Stimulated activated naive CD8-positive, alpha-beta T cell treated with anti-CD3 and anti-CD28 coated beads, Interleukin-15, amount 100 ng/mL, for 72 hours (primary cell): ENCODE measurements around the gene DCAF6.

Experiments used
- ATAC-seq: fragments of 150-1000 bp; cut with Tn5 transposase; 2 replicates; pipeline ENCODE4 v1.10.0; 2021; ENCODE audit warnings: mild to moderate bottlenecking, moderate library complexity
- DNase-seq, 2 donors: peaks; one replicate each; pipeline ENCODE4 v3.0.0; 2021 to 2022
- H3K27ac Mint-ChIP-seq, 2 donors: one replicate each; pipeline ENCODE4 v1.8.0; 2022; ENCODE audit warnings: mild to moderate bottlenecking in 2 of 2, mixed read lengths in 2 of 2, moderate library complexity in 2 of 2
- H3K27me3 Mint-ChIP-seq: one replicate; pipeline ENCODE4 v1.8.0; 2022; ENCODE audit warnings: mixed read lengths
- H3K4me1 Mint-ChIP-seq: one replicate; pipeline ENCODE4 v1.8.0; 2022; ENCODE audit warnings: mild to moderate bottlenecking, mixed read lengths
- H3K4me3 Mint-ChIP-seq, 2 donors: one replicate each; pipeline ENCODE4 v1.8.0; 2022; ENCODE audit warnings: mild to moderate bottlenecking in 2 of 2, mixed read lengths in 2 of 2, moderate library complexity in 1 of 2
- H3K9me3 Mint-ChIP-seq, 2 donors: one replicate each; pipeline ENCODE4 v1.8.0; 2022; ENCODE audit warnings: mixed read lengths in 2 of 2

The DCAF6 gene

DNA sequence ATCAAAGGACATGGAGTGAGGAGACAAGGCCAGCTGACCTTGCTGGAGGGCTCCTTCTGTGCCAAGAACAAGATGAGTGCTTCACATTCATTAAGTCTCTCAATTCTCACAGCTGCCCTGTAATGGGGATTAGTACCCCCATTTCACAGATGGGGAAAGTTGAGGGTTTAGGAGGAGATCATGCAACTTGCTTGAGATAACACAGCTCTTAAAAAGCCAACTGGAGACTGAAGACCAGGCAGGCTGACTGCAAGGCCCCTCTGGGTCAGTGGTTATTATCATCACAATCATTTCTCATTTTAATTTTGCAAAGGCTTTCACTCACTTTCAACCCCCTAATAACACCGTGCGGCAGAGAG is 153.5 kb downstream of the DCAF6 start:
- H3K27me3 Mint-ChIP-seq: peaks cover 9% of the 10 kb centered on the region
- ATAC-seq: no peak
- no peak for DNase-seq
- no peaks in the 10 kb centered on the region for H3K9me3 Mint-ChIP-seq
- H3K4me3 Mint-ChIP-seq: no peak overlapping the region
- no peak overlapping the region for H3K27ac Mint-ChIP-seq
- H3K4me1 Mint-ChIP-seq: peaks cover 2% of the 10 kb centered on the region

DNA sequence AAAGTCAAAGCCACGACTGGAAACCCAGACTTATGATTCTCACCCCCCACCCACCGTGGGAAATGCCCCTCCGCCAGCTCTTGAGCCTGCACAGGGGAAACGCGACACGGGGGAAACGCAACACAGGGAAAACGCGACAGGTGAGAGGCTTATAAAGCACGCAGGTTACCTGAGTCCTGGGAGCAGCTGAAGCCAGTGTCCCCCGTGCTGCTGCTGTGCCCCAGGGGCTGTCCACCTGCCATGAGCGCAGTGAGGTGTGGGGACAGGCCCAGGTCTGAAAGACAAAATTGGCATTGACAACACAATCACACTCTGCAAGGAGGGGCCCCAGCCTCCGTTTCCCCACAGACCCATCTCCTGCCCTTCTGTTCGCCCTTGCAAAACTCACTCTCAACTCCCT is 153.9 kb downstream of the DCAF6 start:
- H3K27me3 Mint-ChIP-seq: peaks cover 9% of the 10 kb centered on the region
- no peaks in the 10 kb centered on the region for H3K9me3 Mint-ChIP-seq
- DNase-seq (no peak), ATAC-seq (no peak)
- no peak overlapping the region for H3K27ac Mint-ChIP-seq
- no peaks in the 10 kb centered on the region for H3K4me1 Mint-ChIP-seq
- no peak overlapping the region for H3K4me3 Mint-ChIP-seq

DNA sequence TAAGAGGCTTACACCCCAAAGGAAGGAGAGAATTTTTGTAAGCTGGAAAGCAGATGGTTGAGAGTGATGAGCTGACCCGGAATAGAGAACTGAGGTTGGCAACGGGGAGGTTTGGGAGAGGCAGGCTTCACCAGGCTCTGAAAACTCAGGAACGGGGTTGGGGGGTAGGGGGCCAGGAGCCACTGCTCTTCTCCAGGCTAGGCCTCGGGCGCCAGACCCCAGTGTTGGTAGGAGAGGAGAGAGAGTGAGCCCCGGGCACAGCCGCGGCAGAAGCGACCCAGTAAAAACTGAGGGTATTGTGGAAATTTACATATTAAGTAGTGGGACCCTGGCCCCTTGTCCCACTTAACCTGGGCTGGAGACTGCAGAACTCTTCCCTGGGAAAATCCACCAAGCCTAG is 154.6 kb downstream of the DCAF6 start:
- Mint-ChIP-seq H3K27ac (no peak overlapping the region), H3K4me3 (no peak overlapping the region), H3K9me3 (no peaks in the 10 kb centered on the region), H3K27me3 (peaks cover 9% of the 10 kb centered on the region), H3K4me1 (no peaks in the 10 kb centered on the region)
- ATAC-seq (no peak), DNase-seq (no peak)

DNA sequence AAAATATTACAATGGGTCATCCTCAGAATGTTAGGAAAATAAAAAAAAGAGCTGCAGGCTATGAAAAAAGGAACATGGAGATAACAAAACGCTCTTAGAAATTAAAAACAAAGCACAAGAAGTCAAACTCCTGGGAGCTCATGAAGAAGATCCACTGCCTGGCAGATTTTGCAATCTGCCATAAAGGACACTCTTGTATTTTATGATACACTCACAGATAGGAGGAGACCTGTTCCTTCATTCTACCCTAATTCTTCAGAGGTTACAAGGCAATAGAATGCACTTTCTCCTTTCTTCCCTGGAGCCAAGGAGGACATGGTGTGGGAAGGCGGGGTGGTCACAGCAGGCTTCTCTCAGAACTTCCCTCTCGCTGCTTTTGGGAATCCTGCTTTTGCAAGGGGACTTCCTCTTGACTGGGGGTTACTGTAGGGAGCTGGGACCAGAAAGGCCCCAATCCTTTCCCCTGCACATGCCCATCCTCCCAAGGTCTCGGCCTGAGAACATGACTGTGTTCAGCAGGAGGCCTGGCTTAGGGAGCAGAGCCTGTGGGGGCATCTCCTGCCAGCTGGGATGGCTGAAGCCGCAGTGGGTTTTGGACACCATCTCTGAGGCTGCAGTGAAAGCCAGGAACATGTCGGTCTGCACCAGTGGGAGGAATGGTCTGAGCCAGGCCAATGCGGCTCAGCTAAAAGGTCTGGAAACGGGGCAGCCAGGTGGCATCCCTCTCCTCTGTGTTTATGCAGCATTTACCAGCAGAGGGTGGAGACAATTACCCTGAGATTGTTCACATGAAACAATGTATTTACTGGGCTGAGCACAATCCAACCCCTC is 155.5 kb downstream of the DCAF6 start:
- Mint-ChIP-seq H3K27me3 (peaks cover 9% of the 10 kb centered on the region), H3K27ac (no peak overlapping the region), H3K4me3 (no peak overlapping the region), H3K9me3 (no peaks in the 10 kb centered on the region), H3K4me1 (no peaks in the 10 kb centered on the region)
- ATAC-seq (no peak), DNase-seq (no peak)

DNA sequence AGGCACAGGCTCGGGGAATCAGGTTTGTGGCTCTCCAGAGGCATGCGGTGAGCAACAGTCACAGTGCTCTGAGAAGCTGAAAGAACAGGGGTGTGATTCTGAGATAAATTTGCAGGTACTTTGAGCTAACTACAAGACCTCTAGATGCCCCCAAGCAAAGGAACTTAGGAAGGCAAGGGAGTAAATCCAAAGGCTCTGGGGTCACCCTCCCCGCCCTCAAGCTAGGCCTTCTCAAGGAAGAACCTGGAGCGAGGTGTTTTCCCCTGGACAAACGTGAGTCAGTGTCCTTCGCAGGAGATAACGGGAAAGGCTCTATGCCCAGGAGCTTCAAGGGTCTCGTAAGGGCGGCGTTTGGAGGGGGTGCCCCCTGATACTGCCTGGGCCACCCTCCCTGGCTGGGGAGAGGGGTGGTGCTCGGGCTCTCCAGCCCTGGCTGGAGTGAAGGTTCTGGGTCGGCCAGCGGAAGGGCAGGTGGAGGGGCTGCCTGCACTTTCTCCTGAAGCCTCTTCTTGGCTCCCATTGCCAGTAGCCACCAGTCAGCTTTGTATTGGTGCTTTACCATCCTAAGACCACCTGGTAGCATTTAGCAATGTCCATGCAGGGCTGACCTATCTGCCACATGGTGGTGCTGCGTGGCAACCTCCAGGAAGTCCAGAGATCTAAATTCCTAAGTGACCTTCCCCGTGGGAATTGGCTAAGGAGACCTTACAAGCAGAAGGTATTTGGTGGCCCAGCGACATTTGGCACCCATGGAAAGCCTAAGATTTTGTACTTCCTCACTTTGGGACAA is 156.3 kb downstream of the DCAF6 start:
- no peaks in the 10 kb centered on the region for H3K4me1 Mint-ChIP-seq
- no peak overlapping the region for H3K27ac Mint-ChIP-seq
- H3K9me3 Mint-ChIP-seq: no peaks in the 10 kb centered on the region
- ATAC-seq (no peak), DNase-seq (no peak)
- H3K27me3 Mint-ChIP-seq: peaks cover 9% of the 10 kb centered on the region
- H3K4me3 Mint-ChIP-seq: no peak overlapping the region

DNA sequence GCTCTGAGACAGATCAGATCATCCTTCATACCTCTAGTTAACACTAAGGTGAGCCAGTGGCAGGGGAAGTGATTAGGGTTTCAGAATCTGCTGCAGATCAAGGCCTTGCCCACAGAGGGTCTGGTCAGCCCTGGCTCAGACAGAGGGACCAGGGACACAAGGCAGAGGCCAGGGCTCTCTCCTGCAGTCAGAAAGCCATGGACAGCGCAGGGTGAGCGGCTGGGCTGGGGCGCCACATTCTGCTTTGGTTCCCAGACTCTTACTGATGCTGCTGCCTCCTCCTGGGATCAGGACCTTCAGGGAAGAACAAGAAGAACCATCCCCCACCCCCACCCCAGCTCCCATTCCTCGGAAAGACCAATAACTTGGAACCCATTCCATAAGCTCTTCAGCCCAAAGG is 157.1 kb downstream of the DCAF6 start:
- ATAC-seq (no peak), DNase-seq (no peak)
- peaks cover 9% of the 10 kb centered on the region for H3K27me3 Mint-ChIP-seq
- H3K27ac Mint-ChIP-seq: no peak overlapping the region
- no peaks in the 10 kb centered on the region for H3K4me1 Mint-ChIP-seq
- H3K4me3 Mint-ChIP-seq: no peak overlapping the region
- H3K9me3 Mint-ChIP-seq: no peaks in the 10 kb centered on the region

DNA sequence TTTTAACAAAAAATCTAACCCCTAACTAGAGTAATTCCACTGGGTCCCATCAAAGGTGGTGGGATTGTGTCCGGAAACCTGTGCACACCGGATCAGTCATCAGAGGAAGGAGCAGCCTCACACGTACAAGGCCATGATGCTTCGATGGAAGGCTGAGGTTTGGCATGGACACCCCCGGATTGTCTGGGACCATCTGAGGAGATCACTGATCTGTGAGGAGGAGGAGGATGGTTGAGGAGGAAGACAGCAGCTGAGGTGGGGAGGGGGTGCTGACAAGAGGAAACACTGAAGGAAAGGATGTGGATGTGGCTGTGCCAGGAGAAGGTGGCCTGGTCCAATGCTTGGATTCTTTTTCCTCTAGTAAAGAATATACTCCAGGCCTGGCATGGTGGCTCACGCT is 159.0 kb downstream of the DCAF6 start:
- H3K4me1 Mint-ChIP-seq: no peaks in the 10 kb centered on the region
- ATAC-seq: no peak
- no peaks in the 10 kb centered on the region for H3K9me3 Mint-ChIP-seq

DNA sequence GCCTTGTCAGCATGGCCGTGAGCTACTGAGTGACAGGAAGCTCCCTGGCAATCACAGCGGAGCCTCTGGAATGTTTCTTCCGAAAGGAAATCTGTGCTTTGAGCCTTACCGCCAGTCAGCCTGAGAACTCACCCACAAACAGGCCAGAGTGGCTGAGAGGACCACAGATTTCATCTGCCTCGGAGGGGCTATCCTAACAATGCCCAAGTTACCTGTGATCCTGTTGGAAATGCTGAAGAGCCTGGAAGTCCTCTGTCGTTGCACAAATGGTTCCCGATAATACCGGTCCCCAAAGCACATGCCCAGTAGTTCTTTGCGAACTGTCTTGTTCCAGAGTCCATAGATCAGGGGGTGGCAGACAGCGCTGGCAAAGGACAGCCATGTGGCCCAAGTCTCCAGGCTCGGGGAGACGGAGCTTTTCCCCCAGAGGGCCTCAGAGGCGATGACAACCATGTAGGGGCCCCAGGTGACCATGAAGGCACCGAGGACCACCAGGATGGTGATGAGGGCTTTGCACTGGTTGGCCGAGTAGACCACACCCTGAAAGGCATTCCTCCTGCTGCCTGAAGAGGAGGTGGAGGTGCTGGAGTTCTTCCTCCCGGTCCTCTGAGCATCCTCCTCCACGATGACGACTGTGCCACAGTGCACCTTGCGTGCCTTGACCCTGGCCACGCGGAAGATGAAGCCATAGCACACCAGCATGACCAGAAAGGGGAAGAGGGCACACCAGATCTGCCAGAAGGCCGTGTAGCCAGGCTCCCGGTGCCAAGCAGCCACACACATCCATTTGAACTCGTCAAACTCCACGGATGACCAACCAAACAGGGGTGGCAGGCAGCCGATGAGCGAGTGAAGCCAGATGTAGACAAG is 160.0 kb downstream of the DCAF6 start:
- DNase-seq (no peak), ATAC-seq (no peak)
- no peak overlapping the region for H3K27ac Mint-ChIP-seq
- H3K4me3 Mint-ChIP-seq: no peak overlapping the region
- no peaks in the 10 kb centered on the region for H3K9me3 Mint-ChIP-seq
- H3K27me3 Mint-ChIP-seq: peaks cover 9% of the 10 kb centered on the region
- no peaks in the 10 kb centered on the region for H3K4me1 Mint-ChIP-seq

More for the DNA sequence above, 159.0 kb downstream of the DCAF6 start:
- no peak overlapping the region for H3K4me3 Mint-ChIP-seq
- peaks cover 9% of the 10 kb centered on the region for H3K27me3 Mint-ChIP-seq
- no peak overlapping the region for H3K27ac Mint-ChIP-seq
- no peak for DNase-seq

DNA sequence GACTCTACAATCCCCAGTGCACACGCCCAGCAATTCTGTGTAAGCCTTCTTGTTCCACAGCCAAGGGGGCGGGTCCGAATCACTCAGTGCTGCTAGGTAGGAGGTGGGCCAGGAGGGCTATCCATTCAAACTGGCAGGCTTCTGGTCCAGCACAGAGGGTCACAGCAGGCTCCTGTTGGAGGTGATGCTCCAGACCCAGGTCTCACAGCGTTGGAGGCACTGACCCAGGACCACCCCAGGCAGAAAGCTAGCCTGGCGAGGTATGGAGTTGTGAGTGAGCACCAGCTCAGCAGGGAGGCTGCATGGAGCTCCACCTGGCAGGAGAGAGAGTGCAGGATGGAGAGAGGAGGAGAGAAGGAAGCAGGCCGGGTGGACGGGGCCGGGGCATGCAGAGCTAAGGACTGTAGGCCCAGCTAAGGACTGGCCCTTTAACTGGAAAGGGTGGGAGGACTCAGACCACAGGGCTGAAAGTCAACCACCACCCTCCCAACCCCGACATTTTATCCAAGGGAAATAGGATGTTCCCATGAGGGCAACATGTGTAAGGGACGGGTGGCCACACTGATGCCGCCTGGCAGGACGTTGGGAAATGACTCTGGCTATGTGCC is 161.5 kb downstream of the DCAF6 start:
- H3K27me3 Mint-ChIP-seq: peaks cover 9% of the 10 kb centered on the region
- no peak overlapping the region for H3K4me3 Mint-ChIP-seq
- DNase-seq (no peak), ATAC-seq (no peak)
- H3K27ac Mint-ChIP-seq: peak overlapping the region; percentile 15 to 76
- H3K9me3 Mint-ChIP-seq: no peaks in the 10 kb centered on the region
- H3K4me1 Mint-ChIP-seq: no peaks in the 10 kb centered on the region

DNA sequence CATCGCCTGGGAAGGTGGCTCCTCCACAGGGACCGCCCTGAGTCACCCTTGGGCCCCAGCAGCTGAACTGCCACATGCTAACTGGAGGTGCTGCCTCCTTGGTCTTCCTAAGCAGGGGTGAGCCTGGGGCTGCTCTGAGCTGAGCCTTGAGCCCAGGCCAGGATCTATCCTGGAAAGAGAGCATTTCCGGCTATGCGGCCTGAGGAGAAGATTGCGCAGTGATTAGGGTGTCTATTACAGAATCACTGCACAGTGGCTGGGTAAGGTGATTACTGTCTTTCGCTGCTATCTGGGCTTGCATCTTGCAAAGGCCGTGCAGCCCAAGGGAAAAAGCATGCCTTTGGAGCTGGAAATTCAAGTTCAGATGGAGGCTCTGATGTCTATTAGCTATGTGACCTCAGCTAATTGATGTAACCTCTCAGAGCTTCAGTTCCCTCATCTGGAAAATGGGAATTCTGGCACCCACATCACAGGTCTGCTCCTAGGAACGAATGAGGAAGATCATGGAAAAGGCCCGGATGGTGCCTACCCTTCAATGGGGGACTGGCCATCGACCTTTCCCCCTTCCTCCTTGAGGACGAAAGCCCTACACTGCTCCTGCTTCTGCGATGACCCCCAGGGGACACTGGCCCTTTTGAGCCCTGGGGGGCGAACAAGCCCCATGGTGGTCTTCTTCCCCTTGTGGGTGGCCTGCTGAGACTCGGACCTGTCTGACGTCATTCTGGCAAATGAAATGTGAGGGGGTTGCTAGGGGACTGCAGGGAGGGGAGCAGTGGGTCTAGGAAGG is 162.2 kb downstream of the DCAF6 start:
- no peak for DNase-seq
- Mint-ChIP-seq H3K27ac (no peak overlapping the region), H3K9me3 (no peaks in the 10 kb centered on the region), H3K4me3 (no peak overlapping the region), H3K27me3 (peaks cover 7% of the 10 kb centered on the region), H3K4me1 (no peaks in the 10 kb centered on the region)
- no peak for ATAC-seq

DNA sequence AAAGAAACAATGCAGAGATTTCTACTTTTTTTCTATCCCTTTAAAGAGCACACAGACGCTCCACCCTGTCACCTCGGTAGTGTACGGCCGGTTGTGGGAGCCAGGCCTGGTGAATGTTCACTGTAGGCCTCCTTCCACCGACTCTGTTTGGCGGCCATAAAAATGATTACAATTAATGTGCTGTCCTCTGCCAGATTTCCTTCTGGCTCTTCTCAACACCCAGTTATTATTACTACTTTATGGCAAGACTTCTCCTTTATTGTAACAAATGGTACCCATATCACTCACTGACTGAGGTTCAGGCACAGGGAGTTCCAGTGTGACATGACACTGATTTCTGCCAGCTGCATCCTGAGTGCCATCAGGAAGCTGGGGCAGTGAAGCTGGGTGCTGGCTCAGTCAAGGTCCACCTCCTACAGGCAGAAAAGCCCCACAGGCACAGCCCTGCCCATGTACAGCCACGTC is 162.9 kb downstream of the DCAF6 start:
- no peak overlapping the region for H3K4me3 Mint-ChIP-seq
- ATAC-seq (no peak), DNase-seq (no peak)
- peaks cover under 1% of the 10 kb centered on the region for H3K27me3 Mint-ChIP-seq
- H3K4me1 Mint-ChIP-seq: no peaks in the 10 kb centered on the region
- H3K9me3 Mint-ChIP-seq: no peaks in the 10 kb centered on the region
- H3K27ac Mint-ChIP-seq: no peak overlapping the region

DNA sequence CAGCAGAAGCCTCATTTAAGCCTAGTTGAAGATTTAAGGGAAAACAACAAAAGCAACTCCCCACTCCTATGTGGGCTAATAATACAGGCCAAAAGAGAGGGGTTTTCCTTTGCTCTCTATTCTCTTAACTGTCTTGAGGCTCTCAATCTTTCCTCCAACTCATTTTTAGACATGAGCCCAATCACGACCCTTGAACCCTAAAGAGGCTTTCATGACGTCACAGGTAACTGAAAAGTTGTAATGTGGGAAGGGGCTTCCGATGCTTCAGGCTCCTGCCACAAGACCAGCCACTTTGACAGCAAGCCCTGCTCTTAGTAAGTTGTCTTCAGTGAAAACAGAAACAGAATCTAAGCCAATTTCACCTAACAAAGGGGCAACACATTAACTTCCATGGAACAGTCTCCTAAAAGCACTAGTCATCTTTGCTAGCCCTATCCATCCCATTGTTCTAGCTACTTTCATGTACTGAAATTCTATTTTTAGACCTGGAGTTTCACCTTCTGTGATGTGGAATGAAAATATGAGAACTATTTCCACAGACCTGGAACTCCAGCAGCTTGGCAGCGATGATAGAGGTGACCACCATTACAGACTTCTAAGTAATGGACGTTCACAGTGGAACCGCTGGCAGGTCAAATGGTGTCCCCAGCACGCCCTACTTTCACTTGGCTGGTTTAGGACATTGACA is 164.0 kb downstream of the DCAF6 start:
- H3K27ac Mint-ChIP-seq: no peak overlapping the region
- H3K4me3 Mint-ChIP-seq: no peak overlapping the region
- DNase-seq (no peak), ATAC-seq (no peak)
- no peaks in the 10 kb centered on the region for H3K9me3 Mint-ChIP-seq
- H3K4me1 Mint-ChIP-seq: no peaks in the 10 kb centered on the region
- H3K27me3 Mint-ChIP-seq: no peaks in the 10 kb centered on the region

DNA sequence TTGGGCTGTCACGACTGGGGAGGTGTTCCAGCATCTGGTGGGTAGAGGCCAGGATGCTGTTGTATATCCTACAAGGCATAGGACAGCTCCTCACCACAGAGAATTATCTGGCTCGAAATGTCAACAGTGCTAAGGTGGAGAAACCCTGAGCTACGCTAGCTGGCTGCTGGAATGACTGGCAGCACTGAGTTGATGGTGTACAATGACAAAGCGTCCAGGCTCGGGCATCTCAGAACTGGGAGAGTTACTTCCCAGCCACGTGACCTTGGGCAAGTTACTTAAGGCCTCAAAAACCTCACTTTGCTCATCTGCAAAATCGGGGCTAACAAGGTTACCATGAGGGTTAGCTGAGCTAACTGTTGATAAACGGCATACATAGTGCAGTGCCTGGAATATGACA is 164.9 kb downstream of the DCAF6 start:
- ATAC-seq: no peak
- Mint-ChIP-seq H3K27me3 (no peaks in the 10 kb centered on the region), H3K9me3 (no peaks in the 10 kb centered on the region), H3K27ac (no peak overlapping the region), H3K4me1 (no peaks in the 10 kb centered on the region), H3K4me3 (no peak overlapping the region)
- DNase-seq: no peak

DNA sequence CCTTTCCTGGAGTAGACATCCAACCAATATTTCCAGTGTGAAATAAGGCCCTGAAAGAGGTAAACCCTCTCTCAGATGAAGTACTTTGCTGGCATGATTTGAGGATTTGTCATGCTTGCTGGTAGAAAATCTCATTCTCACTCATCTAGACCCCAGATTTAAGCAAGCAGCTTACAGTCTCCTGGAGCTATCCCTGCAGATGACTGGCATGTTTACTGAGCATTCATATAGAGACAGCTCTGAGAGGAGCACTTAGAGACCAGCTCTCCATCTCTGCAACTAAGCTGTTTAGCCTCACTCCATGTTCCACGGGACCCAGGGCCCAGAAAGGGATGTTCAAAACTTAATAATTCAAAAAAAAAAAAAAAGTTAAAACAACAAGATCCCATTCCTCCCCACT is 166.0 kb downstream of the DCAF6 start:
- ATAC-seq (no peak), DNase-seq (no peak)
- H3K4me3 Mint-ChIP-seq: no peak overlapping the region
- H3K27me3 Mint-ChIP-seq: no peaks in the 10 kb centered on the region
- no peaks in the 10 kb centered on the region for H3K9me3 Mint-ChIP-seq
- no peak overlapping the region for H3K27ac Mint-ChIP-seq
- H3K4me1 Mint-ChIP-seq: no peaks in the 10 kb centered on the region
